GM12878 (cell line): ENCODE data around the gene CYS1. TPM values are rescaled to one million over a fixed set of nuclear protein-coding genes. Genes with fewer than 3 reads are reported as not detected.

Experiments used
- CBX5 ChIP-seq: sonication (generic); IDR thresholded peaks from 2 replicates; pipeline ENCODE4 v1.6.1; 2016; ENCODE audit warnings: low read depth, moderate library complexity, mild to moderate bottlenecking, inconsistent platforms
- CHD2 ChIP-seq: IDR thresholded peaks from 2 replicates; pipeline ENCODE4 v1.6.1; 2011; ENCODE audit warnings: low read depth, low read length, improper control_type of control experiment, borderline replicate concordance
- EP300 ChIP-seq, 2 experiments: fragments of 150-350 bp in 1 of 2; IDR thresholded peaks; 2 replicates each; pipeline ENCODE4 v1.6.1; 2011 to 2012; ENCODE audit warnings: low read depth in 2 of 2, low read length in 2 of 2, borderline replicate concordance in 1 of 2, improper control_type of control experiment in 1 of 2, inconsistent platforms in 1 of 2; ENCODE audit not compliant: control insufficient read depth in 1 of 2
- FOS ChIP-seq: IDR thresholded peaks from 3 replicates; pipeline ENCODE4 v1.6.1; 2011; ENCODE audit warnings: borderline replicate concordance; ENCODE audit not compliant: insufficient read length; ENCODE audit errors: extremely low read depth
- HCFC1 ChIP-seq: fragments of 150-350 bp; IDR thresholded peaks from 2 replicates; pipeline ENCODE4 v1.6.1; 2014; ENCODE audit warnings: low read length
- HDAC6 ChIP-seq: fragments of 200-600 bp; sonication (generic); IDR thresholded peaks from one replicate; pipeline ENCODE4 v1.8.0; 2017; ENCODE audit warnings: antibody characterized with exemption; ENCODE audit not compliant: unreplicated experiment
- IKZF1 ChIP-seq: fragments of 450-650 bp; conservative IDR thresholded peaks from 2 replicates; pipeline ENCODE4 v1.6.1; 2017; ENCODE audit warnings: antibody characterized with exemption, mild to moderate bottlenecking
- MEF2A ChIP-seq: IDR thresholded peaks from 2 replicates; pipeline ENCODE4 v1.6.1; 2011; ENCODE audit warnings: low read depth, mild to moderate bottlenecking, low read length, moderate library complexity; ENCODE audit not compliant: insufficient read depth
- MTA3 ChIP-seq: IDR thresholded peaks from 2 replicates; pipeline ENCODE4 v1.6.1; 2012; ENCODE audit warnings: low read length, inconsistent platforms, borderline replicate concordance
- NFYB ChIP-seq: IDR thresholded peaks from 2 replicates; pipeline ENCODE4 v1.6.1; 2011; ENCODE audit warnings: low read depth, mild to moderate bottlenecking, low read length, improper control_type of control experiment, moderate library complexity; ENCODE audit not compliant: insufficient read depth
- PAX8 ChIP-seq: fragments of 450-650 bp; IDR thresholded peaks from 2 replicates; pipeline ENCODE4 v1.6.1; 2017; ENCODE audit warnings: mild to moderate bottlenecking, moderate library complexity
- POU2F2 ChIP-seq: IDR thresholded peaks from 3 replicates; pipeline ENCODE4 v1.6.1; 2011; ENCODE audit warnings: low read depth, mild to moderate bottlenecking, low read length, borderline replicate concordance
- SMAD5 ChIP-seq: IDR thresholded peaks from 2 replicates; pipeline ENCODE4 v1.6.1; 2016; ENCODE audit warnings: antibody characterized with exemption, low read depth
- SMC3 ChIP-seq: IDR thresholded peaks from 2 replicates; pipeline ENCODE4 v1.6.1; 2011; ENCODE audit warnings: low read length, improper control_type of control experiment, borderline replicate concordance
- SREBF1 ChIP-seq: IDR thresholded peaks from 2 replicates; pipeline ENCODE4 v1.6.1; 2012; ENCODE audit warnings: mild to moderate bottlenecking, low read length
- SRF ChIP-seq, 2 experiments: IDR thresholded peaks; 2 replicates each; pipeline ENCODE4 v1.6.1; 2011; ENCODE audit warnings: low read depth in 2 of 2, low read length in 2 of 2, mild to moderate bottlenecking in 1 of 2, moderate library complexity in 1 of 2
- ZBED1 ChIP-seq: IDR thresholded peaks from 2 replicates; pipeline ENCODE4 v1.6.1; 2016; ENCODE audit warnings: borderline replicate concordance
- polyA plus RNA-seq, 11 experiments: library from polyadenylated mRNA; depleted of rRNA in 4 of 11; unstranded in 6 of 11; stranded (reverse) in 5 of 11; fragments of >200 nt; fragmentation: Nextera tagmentation in 4 of 11; fragmentation: Illumina TruSeq in 1 of 11; extraction: Ambion mirVana in 4 of 11; extraction: Trizol in 1 of 11; gene quantifications; 1 replicate in 1 of 11; 2 replicates in 10 of 11; pipeline versions ENCODE4 v1.2.1 to v1.2.3, GENCODE V29; 2011 to 2016; ENCODE audit warnings: inconsistent platforms in 2 of 11, missing spikeins in 2 of 11, low read depth in 1 of 11
- total RNA-seq, 4 experiments: library from RNA; depleted of rRNA in 3 of 4; stranded (reverse); fragments of >200 nt in 3 of 4; fragmentation: Illumina TruSeq in 1 of 4; extraction: Trizol in 1 of 4; gene quantifications; 2 replicates each; pipeline versions ENCODE4 v1.2.1 to v1.2.3, GENCODE V29; 2013 to 2021
- TF ChIP-seq, protein P1 (sequence below): IDR thresholded peaks from 2 replicates; pipeline ENCODE4 v1.6.1; 2012; ENCODE audit warnings: low read depth, low read length, improper control_type of control experiment
- TF ChIP-seq, protein P2 (sequence below): fragments of 450-650 bp; IDR thresholded peaks from 2 replicates; pipeline ENCODE4 v1.6.1; 2016; ENCODE audit warnings: mild to moderate bottlenecking, moderate library complexity, borderline replicate concordance
- TF ChIP-seq, protein P3 (sequence below): IDR thresholded peaks from 2 replicates; pipeline ENCODE4 v1.6.1; 2011; ENCODE audit warnings: mild to moderate bottlenecking, low read depth, low read length, moderate library complexity; ENCODE audit not compliant: insufficient replicate concordance
- TF ChIP-seq, protein P4 (sequence below): fragments of 450-650 bp; IDR thresholded peaks from 2 replicates; pipeline ENCODE4 v1.6.1; 2018; ENCODE audit warnings: mild to moderate bottlenecking, low read depth, moderate library complexity; ENCODE audit not compliant: partially characterized antibody

CYS1 gene
- total and polyA plus RNA-seq, 10 of the 15 experiments (the other 5 are each of a cell fraction or from before 2014, with no cell fraction given), result 0.35 to 6.4 (median 2.5) TPM

DNA sequence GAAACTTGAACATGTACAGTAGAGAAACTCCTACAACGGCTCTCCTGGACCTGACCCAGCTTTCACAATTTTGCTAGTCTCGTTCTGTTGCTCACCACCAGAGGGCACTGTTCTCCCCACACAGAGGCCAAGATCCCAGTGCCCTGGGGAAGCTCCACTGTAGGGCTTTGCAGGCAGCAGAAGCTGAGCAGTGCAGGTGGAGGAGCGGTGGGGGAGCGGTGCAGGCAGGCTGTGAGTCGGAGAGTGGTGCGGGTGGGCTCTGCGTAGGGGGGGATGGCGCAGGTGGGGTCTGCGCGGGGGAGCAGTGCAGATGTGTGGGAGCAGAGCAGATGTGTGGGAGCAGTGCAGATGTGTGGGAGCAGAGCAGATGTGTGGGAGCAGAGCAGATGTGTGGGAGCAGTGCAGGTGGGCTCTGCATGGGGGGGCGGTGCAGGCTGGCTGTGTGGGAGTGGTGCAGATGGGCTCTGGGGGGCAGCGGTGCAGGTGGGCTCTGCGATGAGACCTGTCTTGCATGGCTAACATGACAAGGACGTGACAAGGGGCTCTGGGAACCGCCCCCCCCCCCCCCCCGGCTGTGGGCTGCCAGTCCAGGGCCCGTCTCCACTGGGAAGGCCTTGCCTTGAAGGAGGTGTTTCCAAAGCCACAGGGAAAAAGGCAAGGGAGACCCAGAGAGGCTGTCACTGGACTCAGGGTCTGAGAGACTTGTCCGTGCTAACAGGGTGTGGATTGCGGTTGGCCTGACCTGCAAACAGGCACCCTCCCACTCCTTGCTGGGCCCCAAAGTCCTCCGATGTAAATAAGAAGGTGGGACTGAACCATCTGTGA is 7.3 kb downstream of the CYS1 start (continued):
- TF ChIP-seq CHD2 (no peak), IKZF1 (peak; percentile 43; the same call in 1 of the 2 replicates), MEF2A (no peak), FOS (no peak), SMAD5 (no peak), MTA3 (no peak), ZBED1 (no peak), HDAC6 (no peak), CBX5 (no peak), HCFC1 (no peak), NFYB (no peak), EP300 (IDR thresholded peaks at IDR 0.05; ENCODE audit: borderline replicate concordance in 1 of 2, control insufficient read depth in 1 of 2, low read depth in 2 of 2, low read length in 2 of 2) (no peak), SMC3 (peak; percentile 97), POU2F2 (peak; percentile 20; the same call in 1 of the 3 replicates), PAX8 (no peak), SREBF1 (no peak), SRF (IDR thresholded peaks at IDR 0.05; ENCODE audit: low read depth in 2 of 2, low read length in 2 of 2) (no peak)
- TF ChIP-seq, protein P1, sequence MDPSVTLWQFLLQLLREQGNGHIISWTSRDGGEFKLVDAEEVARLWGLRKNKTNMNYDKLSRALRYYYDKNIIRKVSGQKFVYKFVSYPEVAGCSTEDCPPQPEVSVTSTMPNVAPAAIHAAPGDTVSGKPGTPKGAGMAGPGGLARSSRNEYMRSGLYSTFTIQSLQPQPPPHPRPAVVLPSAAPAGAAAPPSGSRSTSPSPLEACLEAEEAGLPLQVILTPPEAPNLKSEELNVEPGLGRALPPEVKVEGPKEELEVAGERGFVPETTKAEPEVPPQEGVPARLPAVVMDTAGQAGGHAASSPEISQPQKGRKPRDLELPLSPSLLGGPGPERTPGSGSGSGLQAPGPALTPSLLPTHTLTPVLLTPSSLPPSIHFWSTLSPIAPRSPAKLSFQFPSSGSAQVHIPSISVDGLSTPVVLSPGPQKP, result no peak
- TF ChIP-seq, protein P2, sequence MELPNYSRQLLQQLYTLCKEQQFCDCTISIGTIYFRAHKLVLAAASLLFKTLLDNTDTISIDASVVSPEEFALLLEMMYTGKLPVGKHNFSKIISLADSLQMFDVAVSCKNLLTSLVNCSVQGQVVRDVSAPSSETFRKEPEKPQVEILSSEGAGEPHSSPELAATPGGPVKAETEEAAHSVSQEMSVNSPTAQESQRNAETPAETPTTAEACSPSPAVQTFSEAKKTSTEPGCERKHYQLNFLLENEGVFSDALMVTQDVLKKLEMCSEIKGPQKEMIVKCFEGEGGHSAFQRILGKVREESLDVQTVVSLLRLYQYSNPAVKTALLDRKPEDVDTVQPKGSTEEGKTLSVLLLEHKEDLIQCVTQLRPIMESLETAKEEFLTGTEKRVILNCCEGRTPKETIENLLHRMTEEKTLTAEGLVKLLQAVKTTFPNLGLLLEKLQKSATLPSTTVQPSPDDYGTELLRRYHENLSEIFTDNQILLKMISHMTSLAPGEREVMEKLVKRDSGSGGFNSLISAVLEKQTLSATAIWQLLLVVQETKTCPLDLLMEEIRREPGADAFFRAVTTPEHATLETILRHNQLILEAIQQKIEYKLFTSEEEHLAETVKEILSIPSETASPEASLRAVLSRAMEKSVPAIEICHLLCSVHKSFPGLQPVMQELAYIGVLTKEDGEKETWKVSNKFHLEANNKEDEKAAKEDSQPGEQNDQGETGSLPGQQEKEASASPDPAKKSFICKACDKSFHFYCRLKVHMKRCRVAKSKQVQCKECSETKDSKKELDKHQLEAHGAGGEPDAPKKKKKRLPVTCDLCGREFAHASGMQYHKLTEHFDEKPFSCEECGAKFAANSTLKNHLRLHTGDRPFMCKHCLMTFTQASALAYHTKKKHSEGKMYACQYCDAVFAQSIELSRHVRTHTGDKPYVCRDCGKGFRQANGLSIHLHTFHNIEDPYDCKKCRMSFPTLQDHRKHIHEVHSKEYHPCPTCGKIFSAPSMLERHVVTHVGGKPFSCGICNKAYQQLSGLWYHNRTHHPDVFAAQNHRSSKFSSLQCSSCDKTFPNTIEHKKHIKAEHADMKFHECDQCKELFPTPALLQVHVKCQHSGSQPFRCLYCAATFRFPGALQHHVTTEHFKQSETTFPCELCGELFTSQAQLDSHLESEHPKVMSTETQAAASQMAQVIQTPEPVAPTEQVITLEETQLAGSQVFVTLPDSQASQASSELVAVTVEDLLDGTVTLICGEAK, result no peak
- TF ChIP-seq, protein P3, sequence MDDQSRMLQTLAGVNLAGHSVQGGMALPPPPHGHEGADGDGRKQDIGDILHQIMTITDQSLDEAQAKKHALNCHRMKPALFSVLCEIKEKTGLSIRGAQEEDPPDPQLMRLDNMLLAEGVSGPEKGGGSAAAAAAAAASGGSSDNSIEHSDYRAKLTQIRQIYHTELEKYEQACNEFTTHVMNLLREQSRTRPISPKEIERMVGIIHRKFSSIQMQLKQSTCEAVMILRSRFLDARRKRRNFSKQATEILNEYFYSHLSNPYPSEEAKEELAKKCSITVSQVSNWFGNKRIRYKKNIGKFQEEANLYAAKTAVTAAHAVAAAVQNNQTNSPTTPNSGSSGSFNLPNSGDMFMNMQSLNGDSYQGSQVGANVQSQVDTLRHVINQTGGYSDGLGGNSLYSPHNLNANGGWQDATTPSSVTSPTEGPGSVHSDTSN, result no peak
- TF ChIP-seq, protein P4, sequence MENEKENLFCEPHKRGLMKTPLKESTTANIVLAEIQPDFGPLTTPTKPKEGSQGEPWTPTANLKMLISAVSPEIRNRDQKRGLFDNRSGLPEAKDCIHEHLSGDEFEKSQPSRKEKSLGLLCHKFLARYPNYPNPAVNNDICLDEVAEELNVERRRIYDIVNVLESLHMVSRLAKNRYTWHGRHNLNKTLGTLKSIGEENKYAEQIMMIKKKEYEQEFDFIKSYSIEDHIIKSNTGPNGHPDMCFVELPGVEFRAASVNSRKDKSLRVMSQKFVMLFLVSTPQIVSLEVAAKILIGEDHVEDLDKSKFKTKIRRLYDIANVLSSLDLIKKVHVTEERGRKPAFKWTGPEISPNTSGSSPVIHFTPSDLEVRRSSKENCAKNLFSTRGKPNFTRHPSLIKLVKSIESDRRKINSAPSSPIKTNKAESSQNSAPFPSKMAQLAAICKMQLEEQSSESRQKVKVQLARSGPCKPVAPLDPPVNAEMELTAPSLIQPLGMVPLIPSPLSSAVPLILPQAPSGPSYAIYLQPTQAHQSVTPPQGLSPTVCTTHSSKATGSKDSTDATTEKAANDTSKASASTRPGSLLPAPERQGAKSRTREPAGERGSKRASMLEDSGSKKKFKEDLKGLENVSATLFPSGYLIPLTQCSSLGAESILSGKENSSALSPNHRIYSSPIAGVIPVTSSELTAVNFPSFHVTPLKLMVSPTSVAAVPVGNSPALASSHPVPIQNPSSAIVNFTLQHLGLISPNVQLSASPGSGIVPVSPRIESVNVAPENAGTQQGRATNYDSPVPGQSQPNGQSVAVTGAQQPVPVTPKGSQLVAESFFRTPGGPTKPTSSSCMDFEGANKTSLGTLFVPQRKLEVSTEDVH, result no peak
